GM21447 (cell line): ENCODE results near the gene GALR2.

Experiments used
- ATAC-seq: cut with Tn5 transposase; IDR thresholded peaks from one replicate; pipeline ENCODE4 v1.9.1; 2021; ENCODE audit not compliant: unreplicated experiment

The GALR2 gene

DNA sequence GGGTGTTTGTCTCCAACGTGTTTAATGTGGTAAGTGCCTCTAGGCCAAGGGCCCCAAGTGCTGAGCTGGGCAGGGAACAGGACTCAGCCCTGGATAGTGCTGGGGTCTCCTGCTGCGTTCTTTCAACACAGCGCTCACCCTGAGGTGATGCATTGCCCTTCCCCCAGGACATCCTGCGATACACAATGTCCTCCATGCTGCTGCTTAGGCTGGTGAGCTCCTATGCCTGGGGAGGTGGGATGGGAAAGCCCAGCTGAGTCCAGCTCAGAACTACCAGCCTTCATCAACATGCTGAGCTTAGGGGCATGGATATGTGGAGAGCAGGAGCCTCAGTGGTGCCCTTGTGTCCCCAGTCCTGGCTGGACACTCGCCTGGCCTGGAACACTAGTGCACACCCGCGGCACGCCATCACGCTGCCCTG lies 5.0 kb downstream of the GALR2 start:
- ATAC-seq = no peak

DNA sequence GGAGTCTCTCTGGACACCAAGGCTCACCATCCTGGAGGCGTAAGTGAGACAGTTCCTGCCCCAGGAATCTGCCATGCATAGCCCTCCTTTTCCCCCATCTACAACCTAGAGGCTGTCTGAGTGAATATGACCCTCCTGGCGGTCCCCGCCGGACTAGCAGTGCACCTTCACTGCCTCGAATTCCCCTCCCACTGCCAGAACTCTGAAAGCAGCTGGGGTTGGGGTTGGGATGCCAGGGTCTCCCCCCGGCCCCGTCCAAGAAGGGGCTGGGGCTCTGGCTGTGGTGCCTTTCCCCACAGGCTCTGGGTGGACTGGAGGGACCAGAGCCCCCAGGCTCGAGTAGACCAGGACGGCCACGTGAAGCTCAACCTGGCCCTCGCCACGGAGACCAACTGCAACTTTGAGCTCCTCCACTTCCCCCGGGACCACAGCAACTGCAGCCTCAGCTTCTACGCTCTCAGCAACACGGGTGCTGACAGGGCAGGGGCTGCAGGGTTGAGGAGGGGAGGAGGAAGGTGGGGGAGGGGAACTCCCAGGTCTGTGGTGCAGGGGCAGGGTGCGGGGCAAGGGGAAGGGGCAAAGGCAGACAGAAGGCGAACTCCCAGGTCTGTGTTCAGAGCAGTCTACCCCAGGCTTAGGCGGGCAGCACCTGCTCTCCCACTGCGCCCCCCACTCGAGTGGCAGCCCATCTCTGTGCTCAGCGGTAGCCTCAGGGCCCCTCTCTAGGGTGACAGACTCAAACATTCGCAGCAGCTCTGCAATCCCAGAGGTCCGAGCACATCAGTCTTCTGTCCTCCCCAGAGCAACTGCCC lies 5.6 kb downstream of the GALR2 start:
- no peak for ATAC-seq

DNA sequence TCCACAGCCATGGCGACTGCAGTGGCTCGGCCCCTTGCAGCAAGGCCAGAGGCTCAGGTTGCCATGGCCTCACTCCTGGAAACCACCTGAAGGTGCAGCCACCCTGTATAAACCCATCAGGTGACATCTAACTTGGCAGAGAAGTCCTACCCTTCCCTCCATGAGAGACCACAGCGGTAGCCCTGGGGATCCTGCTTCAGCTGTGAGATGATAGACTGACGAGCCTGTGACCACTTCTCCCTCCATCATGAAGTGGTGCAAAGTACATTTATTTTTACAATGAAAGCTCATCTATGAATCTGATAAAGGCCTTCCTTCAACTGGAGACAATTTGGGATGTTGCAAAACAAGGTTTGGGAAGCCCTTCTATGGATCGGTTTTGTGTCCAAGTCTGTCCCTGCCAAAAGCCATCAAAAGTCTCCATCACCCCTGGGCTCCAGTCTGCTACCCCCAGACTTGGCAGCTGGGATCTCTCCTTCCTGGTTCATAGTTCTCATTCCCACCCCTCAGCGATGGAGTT lies 6.2 kb downstream of the GALR2 start:
- no peak for ATAC-seq

DNA sequence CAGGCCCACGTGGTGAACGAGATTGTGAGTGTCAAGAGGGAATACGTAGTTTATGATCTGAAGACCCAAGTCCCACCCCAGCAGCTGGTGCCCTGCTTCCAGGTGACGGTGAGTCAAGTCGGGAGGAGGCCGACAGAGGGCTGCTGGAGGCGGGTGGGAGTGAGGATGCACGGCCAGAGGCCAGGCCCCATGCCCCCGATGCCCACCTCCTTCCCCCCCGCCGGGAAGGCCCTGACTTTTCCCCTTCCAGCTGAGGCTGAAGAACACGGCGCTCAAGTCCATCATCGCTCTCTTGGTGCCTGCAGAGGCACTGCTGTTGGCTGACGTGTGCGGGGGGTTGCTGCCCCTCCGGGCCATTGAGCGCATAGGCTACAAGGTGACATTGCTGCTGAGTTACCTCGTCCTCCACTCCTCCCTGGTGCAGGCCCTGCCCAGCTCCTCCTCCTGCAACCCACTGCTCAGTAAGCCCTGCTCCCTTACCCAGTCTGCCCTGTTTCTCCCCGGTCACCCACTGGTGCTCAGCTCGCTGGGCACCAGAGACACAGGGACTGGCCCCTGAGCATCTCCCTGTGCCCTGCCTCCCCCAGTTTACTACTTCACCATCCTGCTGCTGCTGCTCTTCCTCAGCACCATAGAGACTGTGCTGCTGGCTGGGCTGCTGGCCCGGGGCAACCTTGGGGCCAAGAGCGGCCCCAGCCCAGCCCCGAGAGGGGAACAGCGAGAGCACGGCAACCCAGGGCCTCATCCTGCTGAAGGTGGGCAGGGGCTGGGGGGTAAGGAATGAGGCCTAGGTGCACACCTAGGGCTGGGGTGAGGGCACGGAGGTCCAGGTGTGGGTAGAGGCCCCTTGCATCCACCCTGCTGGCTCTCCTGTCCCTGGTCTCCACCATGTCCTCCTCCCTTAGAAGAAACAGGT lies 7.0 kb downstream of the GALR2 start:
- ATAC-seq = no peak

DNA sequence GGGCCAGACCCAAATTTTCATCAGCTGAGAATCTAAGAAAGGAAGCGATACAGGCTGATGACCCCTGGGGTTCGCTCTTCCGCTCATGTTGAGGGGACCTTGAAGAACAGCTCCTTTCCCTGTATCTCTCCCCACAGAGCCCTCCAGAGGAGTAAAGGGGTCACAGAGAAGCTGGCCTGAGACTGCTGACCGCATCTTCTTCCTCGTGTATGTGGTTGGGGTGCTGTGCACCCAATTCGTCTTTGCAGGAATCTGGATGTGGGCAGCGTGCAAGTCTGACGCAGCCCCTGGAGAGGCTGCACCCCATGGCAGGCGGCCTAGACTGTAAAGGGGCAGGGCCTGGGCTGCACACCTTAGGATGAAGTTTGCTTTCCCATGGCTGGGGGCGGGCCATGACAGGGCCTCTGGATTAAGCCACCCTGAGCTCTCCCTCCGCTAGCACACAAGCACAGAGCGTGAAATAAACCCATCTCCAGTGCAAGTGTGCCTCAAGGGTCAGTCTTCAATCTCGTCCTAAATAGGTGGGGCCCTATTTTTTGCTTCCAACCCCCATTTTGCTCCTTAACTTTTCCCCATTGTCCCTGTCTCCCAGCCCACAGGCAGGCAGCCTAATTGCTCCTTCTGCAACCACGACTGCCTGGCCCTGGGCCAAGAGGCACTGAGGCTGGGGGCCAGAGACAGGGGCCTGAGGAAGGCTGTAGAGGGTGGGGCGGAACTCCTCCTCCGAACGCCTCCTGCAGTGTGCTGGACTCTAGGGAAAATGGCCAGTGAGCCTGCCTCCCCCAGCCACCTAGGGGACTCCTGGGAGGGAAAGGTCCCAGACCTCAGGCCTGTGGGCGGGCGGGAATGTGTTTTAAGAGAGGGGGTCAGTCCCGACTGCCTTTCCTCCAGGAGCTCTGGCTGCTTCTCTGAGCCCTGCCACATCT lies 8.0 kb downstream of the GALR2 start:
- ATAC-seq = no peak

DNA sequence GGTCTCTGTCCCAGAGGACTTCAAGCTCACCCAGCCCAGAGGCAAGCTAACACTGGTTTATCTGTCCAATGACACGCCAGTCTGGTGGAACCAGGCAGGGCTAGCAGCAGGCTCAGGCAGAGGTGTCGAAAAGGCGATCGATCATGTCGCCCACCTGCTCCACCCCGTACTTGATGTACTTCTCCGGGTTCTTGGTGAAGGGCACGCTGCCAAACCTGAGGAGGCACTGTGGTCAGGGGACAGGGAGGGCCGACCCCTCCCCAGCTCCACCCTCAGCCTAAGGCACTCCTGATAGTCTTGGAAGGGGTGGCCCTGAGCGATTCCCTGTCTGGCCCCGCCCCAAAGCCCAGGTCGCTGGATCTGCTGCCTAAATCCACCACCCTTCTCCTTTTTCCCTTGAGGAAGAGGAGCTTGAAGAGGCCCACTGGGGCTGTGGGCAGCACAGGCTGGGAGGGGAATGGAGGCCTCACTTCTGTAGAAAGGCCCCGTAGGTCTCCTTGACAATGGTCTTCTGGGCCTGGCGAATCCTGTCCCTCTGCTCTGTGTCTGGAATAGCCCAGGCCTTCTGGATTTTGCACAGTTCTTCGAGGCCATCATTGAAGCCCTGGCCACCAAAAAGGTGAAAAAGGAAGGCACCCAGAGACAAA lies 9.1 kb downstream of the GALR2 start:
- no peak for ATAC-seq

DNA sequence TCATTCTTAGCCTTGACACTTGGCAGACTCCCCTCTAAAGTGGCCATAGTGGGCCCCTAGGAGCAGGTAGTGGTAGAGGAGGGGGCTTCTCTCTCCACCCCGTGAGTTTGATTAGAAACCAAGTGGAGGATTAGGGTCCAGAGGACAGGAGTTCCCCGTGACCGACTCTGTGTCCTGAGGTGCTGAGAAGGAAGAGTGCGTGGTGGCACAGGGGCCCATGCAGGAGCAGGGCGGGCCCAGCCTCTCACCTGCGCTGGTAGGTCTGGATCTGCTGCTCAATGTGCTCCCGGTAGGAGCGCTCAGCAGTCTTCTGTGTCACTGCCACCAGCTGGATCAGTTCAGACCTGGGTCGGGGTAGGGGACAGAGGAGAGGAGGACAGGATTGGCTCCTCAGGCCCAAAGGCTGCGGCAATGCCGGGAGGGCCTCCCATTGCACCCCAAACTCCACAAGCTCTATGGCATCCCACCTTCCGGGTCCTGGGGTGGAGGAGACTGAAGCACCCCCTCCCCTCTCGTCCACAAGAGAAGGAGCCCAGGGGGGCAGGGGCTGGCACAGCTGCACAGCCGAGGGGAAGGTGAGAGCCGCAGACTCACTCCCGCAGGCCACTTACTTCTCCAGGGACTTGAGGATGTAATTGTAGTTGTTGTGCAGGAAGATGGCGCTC lies 10.6 kb downstream of the GALR2 start:
- ATAC-seq = no peak

DNA sequence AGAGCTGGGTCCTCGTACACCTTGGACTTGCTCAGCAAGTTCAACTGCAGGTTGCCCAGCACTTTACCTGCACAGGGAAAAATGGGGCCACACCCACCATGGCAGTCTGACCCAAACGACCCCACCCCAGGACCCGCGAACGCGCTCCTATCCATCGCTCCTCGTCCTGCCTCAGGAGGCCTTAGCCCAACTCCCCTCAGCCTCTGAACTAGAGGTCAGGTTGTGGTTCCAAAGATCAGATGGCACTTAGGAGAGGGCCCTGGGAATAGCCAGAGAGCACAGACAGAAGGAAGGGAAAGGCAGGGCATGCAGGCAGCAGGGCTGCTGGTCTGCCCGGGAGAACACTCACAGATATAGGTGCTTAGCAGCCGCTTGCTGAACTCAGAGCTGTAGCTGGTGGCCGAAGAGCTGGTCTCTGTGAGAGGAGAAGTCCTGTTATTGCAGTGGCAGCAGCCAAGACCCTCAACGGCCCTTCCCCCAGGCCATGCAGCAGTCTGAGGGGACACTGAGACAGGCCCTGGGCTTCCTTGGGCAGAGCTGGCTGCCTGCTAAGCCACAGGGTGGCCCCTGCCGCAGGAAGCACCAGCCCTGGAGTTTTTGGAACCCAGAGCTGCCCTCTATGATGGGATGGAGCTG lies 11.3 kb downstream of the GALR2 start:
- ATAC-seq = no peak

DNA sequence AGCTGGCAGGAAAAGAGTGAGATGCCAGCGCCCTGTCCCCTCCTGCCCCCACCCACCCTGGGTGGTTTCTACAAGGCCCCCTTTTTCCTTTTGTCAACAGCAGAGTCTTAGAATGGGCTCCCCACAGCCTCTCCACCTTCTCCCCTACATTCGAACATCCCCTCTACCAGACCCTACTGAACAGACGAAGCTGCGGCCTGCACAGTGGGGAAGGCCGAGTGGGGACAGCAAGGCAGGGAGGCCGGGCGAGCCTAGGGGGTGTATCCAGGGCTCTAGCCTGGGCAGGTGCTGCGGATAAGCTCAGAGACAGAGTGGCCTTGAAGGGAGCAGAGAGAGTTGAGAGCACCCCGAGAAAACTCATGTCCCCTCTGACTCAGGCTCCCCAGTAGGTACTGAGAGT lies 11.8 kb downstream of the GALR2 start:
- no peak for ATAC-seq

DNA sequence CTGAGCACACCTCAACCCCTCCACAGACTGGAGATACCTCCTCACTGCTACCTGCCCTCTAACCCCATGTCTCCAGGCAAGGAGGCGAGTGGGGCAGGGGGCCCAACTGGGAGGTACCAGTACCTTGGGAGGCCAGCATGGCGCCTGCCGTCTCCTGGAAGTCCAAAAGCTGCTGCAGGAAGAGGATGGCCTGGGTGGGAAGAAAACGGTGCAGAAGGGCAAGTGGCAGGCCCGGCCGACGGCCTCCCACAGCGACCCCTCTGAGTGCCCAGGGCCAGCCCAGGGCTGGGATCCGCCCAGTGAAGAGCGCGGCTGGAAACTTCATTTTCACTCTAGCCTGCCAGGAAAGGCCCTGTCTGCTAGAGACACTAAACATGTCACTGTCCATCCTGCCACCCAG lies 12.9 kb downstream of the GALR2 start:
- no peak for ATAC-seq

DNA sequence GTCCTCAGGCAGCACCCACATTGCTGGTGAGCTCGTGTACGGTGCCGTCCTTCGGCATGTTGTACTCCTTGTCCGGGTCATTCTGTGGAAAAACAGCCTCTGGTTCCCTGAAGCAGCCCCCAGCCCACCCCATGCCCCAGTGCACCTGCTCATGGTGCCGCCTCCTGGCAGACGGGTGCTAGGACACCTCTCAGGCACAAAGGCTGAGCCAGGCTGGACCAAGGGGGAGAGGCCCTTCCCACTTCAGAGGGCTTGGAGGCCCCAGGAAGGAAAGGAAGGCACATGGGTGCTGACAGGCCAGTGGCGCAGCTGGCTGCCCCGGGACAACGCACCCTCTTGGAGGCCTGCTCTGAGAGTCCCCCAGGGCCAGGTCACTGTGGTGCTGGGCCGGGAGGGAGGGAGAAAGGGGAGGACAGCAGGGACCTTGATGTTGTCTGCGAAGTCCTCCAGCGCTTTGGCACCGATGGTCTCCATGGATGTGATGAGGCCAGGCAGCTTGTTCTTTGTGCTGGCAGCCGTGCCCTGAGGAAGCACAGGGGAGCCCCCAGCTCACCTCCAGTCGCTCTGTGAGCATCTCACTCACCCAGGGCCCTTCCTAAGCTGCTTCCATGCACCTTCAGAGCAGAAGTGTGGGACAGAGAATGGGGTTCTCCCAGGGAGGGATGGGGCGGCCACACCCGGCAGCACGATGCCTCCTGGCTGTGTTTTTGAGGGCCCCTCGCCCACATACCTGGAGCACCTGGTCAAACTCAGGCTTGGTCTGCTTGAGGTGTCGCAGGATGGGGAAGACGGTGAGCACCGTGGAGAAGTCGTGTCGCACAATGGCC lies 13.7 kb downstream of the GALR2 start:
- ATAC-seq = no peak

DNA sequence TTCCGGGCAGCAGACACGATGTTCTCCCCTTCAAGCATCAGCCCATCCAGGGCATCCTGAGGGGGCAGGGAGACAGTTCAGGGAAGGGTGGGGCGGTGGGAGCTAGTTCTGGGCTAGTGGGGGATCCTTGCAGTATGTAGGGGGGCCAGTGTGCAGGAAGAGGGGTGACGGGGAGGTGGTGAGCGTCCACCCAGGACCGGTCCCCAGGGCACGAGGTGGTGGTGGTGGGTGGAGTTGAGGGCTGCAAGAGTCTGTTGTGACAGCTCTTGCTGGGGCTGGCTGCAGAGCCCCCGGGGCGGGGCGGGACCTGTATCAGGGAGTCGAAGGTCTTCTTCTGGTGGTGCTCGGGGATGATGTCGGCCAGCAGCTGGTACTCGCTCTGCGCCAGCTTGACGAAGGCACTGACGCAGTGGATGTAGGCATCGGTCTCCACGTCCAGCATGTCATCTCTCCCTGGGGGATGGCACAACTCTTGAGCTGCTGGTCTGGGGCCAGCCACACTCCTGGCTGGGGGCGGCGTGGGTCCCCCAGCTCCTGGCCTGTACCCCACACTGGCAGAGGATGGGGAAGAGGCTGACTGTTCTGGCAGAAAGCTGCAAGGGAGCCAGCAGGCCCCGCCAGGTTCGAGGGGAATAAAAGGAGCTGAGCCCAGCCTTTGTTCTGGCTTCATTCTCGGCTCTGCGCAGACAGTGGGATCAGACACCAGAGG lies 14.4 kb downstream of the GALR2 start:
- ATAC-seq = no peak

DNA sequence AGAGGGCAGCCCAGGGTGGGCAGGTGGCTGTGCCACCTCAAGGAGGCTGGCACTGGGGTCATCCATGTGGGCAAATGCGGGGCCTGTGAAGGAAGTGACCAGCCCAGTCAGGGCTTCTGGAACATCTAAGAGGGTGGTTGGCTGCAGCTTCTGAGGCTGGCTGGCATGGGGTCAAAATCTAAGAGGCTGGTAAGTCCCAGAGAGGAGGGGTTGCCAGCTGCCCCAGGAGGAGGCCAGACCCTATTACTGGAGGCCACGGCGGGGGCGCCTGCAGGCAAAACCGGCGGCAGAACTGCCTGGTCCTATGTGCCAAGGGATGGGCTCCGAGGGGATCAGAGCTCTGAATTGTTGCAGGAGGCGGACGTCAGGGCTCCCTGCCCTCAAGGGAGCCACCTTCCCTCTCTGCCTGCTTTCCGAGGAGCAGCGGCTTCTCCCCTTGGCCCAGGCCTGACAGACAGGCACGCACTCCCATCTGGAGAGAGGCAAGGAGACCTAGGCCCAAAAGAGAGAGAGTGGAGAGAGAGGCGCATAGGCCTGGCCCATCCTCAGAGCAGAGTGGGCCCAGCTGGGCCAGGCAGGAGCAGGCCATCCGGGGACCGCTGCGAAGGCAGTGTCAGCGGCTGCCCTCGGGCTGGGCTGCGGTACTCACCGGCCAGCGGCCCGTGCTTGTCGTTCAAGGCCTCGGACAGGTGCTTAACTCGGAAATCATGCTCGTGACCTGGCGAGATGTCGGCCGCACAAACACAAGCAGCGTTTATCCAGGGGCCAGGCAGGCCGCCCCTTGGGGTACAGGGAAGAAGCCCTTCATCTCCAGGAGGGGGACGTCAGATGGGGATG lies 15.3 kb downstream of the GALR2 start:
- ATAC-seq = no peak

DNA sequence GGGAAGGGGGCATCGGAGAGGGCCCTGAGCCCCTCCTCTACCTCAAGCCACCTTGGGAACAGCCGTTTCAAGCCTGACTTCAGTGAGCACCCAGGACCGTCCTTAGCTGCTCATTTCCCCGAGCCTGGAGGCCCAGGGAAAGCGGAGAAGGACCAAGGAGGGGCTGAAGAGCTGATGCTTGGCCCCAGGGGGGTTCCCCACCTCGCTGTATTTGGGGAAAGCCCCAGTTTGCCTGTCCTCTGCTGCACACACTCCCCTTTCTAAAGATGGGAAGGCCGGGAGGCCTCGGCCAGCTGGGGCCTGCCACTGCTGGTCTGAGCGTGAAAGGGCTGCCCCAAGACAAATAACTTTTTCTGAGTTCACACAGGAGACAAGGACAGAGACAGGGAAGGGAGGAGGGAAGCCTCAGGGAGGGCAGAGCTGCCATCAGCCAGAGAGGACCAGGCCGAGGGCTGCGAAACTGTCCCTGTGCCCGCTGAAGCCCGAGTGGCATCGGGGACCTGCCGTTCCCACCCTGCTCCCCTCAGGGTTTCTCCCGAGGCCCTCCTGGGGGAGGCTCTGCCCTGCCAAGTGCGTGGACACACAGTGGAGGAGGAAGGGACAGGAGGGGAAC lies 16.0 kb downstream of the GALR2 start:
- no peak for ATAC-seq

DNA sequence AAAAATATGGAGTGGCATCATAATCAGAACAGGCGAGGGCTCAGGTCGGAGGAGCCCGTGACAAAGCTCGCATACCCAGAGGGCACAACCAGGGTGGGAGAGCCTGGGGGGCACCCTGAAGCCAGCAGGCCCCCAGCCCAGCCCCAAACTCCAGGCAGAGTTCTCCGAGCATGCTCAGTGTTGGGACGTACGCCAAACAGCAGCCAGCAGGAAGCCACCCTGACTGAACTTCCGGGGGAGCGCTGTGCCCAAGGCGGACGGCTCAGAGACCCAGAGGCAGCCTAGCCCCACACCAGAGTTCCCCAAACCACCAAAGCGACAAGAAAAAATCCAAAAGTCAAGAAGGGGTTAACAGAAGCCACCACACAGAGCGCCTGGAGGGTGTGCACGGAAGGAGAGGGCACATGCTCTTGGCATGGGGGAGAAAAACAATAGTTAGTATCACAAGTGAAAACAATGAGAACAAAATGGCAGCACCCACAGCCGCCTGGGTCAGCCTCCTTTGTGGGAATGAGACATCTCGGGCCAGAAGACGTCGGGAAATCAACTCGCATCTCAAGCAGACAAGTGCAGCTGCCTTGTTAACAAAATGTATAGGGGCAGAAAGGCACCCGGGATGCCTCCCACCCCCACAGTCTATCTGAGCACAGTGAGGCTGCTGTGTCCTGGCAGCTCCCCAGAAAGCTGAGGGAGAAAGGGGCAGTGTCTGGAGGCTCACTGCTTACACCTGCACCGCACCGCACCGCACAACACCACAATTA lies 17.1 kb downstream of the GALR2 start:
- ATAC-seq = no peak
